GM21576 (cell line): Measurements from ENCODE around the gene MAPKAPK3.

Source experiments
- ATAC-seq: cut with Tn5 transposase; IDR thresholded peaks from one replicate; pipeline ENCODE4 v1.9.1; 2021; ENCODE audit warnings: mild to moderate bottlenecking, moderate library complexity; ENCODE audit not compliant: unreplicated experiment

The MAPKAPK3 gene

GRCh38 chr3:50625231-50626182 is 8.6 kb downstream of the MAPKAPK3 start:
- no peak for ATAC-seq

GRCh38 chr3:50626401-50626800 is 9.4 kb downstream of the MAPKAPK3 start:
- ATAC-seq, result no peak

- ATAC-seq, result no peak
Observed at GRCh38 chr3:50627407-50628051, 10.6 kb downstream of the MAPKAPK3 start.

- ATAC-seq, result no peak
Observed at GRCh38 chr3:50628601-50629000, 11.7 kb downstream of the MAPKAPK3 start.

DNA sequence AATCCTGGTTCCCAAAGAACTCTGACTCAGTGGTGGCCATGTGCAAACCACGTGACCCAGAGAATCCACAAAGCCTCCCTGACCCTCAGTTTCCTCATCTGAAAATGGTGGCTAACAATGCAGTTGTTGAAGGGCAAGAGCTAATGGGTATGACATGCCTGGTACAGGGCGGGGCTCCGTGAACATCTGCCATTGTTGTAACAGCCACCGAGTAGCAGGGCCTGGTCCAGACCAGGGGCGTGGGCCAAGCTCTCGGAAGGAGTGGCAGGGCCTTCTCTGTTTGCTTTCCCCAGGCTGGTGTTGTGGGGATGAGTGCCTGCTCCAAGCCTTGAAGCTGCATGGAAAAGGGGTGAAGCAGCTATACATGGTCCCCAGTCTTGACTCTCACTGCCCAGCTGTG is 13.4 kb downstream of the MAPKAPK3 start:
- no peak for ATAC-seq

DNA sequence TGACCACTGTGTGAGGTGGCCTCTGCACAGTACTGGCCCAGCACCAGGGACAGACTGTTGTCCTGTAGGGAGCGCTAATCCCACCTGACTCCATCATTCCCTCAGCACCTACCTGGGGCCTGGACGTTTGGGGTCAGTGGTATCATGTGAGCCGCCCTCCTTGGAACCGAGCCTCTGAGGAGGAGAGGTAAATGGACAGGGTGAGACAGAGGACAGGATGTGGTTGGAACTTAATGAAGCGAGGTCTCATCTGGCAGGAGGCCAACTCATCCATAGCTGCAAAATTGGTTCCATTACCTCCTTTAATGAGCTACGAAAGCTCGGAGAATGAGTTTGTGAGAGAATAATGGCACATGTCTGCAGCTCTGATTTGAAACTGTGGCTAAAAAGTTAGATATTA is 13.9 kb downstream of the MAPKAPK3 start:
- ATAC-seq, result no peak

- no peak for ATAC-seq
Observed at GRCh38 chr3:50632450-50632849, 15.5 kb downstream of the MAPKAPK3 start.

GRCh38 chr3:50633230-50633790 is 16.4 kb downstream of the MAPKAPK3 start:
- ATAC-seq, result no peak

- ATAC-seq, result no peak
Observed at GRCh38 chr3:50635066-50635465, 18.1 kb downstream of the MAPKAPK3 start.

GRCh38 chr3:50637011-50637410 is 20.1 kb downstream of the MAPKAPK3 start:
- ATAC-seq, result no peak

DNA sequence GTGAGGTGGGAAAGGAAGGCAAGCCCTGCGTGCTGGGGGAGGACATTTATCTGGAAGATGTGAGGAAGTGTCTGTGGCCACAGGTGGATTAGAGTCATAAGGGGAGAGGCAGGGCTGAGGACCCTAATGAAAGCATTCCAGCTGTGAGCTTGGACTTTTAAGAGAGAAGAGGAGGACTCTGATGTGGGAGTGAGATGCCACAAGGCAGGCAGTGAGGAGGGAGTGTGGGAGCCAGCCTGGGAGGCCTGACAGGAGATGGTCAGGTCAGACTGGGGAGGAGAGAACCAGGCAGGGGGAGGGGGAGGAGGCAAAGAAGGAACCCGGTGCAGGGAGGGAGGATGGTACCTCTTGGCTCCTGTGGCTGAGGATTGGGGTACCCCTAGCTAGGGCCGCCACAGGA is 21.0 kb downstream of the MAPKAPK3 start:
- ATAC-seq, result no peak

GRCh38 chr3:50639055-50639494 is 22.1 kb downstream of the MAPKAPK3 start:
- ATAC-seq, result no peak

- ATAC-seq, result no peak
Observed at GRCh38 chr3:50642382-50642781, 25.4 kb downstream of the MAPKAPK3 start.

GRCh38 chr3:50644561-50644960 is 27.6 kb downstream of the MAPKAPK3 start:
- ATAC-seq, result no peak

DNA sequence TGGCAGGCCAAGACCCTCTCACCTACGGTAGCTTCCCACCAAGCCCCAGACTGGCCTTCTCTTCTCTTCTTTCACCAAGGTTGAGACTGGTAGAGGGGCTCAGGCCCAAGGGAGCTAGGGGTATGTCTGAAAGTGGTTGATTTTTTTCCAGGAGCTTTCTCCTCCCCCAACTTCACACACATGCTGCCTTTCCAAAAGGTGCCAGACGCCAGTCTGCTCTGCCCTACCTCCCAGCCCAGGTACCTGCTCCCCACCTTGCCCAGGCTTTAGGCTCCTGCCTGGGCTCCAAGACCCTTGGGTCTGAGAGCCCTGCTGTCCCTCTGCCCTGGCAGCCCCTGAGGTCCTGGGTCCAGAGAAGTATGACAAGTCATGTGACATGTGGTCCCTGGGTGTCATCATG is 28.4 kb downstream of the MAPKAPK3 start:
- no peak for ATAC-seq

- ATAC-seq, result no peak
Observed at GRCh38 chr3:50648313-50648712, 31.4 kb downstream of the MAPKAPK3 start.

DNA sequence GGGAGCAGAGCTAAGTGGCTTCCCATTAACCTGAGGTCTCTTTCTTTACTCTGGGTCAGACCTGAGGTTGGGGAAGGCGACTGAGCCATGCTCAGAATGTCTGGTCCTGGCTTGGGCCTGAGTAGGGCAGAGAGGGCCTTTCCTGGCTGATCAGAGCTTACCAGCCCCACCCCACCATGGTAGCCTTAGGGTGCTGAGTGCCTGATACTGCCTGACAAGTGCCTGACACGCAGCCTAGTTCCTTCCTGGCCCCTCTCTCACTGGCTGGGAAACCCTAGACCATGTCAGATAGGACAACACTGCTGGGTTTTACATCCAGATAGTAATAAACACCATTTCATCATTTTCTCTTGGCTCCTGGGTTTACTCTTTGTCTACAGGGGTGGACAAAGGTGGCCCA is 32.0 kb downstream of the MAPKAPK3 start:
- ATAC-seq, result no peak

DNA sequence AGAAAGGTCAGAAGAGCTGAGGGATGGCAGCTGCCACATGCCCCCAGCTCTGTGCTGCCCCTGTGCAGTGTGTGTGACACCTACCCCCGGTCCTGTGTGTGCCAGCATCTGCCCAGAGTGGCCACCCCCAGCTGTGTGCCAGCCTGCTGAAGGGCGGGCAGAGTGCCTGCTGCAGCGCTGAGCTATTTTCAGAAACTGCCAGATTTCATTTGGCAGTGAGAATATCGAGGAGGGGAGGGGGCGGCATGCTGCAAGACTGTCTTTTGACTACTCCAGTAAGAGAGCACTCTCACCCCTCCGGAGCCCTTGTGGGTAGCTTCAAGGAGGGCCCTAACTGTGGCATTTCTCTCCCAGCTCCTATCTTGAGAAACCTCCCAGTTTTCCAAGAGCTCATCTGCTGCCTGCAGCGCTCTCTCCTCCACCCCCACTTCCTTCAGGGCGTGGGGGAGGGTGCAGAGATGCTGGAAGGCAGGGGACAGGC is 32.5 kb downstream of the MAPKAPK3 start:
- ATAC-seq, result no peak

DNA sequence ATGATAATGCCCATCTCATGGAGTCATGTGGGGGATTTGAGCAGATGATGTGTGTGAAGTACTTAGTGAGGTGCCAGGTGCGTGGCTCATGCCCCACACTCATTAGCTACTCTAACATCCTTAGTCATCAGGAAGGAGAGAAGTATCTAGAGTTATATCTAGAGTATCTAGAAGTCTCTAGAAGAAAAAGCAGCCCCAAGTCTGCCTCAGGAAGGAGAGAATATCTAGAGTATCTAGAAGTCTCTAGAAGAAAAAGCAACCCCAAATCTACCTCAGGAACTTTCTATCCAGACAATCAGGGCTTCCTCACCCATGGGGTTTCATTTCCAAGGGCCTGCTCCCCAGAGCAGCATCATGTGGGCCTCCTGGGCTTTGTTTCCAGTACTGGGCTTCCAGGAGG is 33.1 kb downstream of the MAPKAPK3 start:
- ATAC-seq, result no peak

DNA sequence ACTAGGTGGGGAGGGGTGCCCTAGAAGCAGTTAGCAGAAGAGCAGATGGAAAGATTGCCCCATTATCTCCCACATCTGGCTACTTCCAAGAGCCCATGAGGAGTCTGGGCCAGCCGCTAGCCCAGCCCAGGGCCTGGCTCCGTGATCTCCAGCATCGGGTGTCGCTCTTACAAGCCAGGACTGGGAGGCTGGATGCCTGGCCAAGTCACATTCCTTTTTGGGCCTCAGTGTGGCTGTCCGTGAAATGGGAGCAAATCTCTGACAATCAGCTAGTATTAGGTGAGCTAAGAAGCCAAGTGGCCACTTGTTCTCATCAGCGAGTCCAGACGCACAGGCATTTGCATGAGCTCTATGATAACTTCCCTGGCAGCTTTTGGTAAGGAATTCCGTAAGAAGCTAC is 34.5 kb downstream of the MAPKAPK3 start:
- no peak for ATAC-seq

DNA sequence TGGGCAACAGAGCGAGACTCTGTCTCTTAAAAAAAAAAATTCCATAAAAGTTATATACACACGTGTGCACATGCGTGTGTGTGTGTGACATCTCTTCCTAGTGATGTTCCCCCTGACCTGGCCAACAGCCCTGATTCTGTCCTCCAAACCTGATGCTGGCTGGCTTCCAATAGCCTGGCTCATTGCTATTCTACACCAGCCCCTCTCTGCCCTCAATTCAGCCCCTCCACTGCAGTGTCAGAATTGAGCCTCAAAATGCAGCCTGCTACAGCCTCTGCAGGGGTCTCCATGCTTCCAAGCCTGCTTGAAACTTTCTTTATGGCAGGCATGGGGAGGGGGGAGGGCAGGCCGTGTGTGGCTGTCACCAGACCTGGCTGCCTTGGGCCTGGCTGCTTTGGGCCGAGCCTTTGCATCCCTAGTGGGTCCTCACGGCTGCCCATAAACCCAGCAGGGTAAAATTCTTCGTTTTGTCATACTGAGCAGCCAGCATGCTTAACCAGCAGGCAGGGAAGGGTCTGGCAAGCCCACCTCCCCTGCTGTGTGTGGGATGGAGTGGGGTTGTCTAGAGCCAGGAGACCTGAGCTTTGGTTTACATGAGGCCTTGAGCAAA is 35.1 kb downstream of the MAPKAPK3 start:
- ATAC-seq, result no peak
